Right lobe of liver (tissue), 4 donors: ENCODE data around the gene NUMA1.

Experiments
- POLR2A ChIP-seq: fragments of 450-650 bp; IDR thresholded peaks from one replicate; pipeline ENCODE4 v1.6.1; 2017; ENCODE audit warnings: antibody characterized with exemption, mild to moderate bottlenecking
- TF ChIP-seq, protein P1 (sequence below), 4 donors: fragments of 200-600 bp in 3 of 4; fragments of 450-650 bp in 1 of 4; IDR thresholded peaks; one replicate each; pipeline versions ENCODE4 v1.5.1 to v1.8.0; 2016 to 2022; ENCODE audit warnings: antibody characterized with exemption in 4 of 4, mild to moderate bottlenecking in 2 of 4
- donor health status: DM: no; HTN: no; CAD: no.
- donor health status: DM: no; HTN: no; CAD: no.
- donor health status: DM: no; HTN: yes; CAD: no.

DNA sequence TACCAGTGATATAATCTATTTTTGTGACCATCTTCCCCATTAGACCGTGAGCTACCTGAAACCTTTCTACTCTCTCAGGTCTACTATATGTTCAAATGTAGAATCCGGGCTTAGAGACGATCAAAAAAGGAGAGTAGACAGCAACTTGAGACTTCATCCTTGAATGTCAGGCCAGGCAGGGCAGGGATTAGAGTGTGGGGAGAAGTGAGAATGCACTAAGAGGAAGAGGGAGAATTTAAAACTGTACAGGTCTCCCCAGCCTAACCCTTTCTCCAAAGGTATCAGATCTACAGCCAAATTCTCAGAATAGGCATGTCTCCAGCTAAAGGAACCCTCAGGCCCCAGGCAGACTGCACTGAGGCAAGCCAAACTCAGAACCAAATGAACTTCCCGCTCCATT is 21.8 kb upstream of the NUMA1 start:
- TF ChIP-seq, protein P1, sequence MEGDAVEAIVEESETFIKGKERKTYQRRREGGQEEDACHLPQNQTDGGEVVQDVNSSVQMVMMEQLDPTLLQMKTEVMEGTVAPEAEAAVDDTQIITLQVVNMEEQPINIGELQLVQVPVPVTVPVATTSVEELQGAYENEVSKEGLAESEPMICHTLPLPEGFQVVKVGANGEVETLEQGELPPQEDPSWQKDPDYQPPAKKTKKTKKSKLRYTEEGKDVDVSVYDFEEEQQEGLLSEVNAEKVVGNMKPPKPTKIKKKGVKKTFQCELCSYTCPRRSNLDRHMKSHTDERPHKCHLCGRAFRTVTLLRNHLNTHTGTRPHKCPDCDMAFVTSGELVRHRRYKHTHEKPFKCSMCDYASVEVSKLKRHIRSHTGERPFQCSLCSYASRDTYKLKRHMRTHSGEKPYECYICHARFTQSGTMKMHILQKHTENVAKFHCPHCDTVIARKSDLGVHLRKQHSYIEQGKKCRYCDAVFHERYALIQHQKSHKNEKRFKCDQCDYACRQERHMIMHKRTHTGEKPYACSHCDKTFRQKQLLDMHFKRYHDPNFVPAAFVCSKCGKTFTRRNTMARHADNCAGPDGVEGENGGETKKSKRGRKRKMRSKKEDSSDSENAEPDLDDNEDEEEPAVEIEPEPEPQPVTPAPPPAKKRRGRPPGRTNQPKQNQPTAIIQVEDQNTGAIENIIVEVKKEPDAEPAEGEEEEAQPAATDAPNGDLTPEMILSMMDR (IDR thresholded peaks at IDR 0.05): no peak
- no peak for TF ChIP-seq POLR2A
